DOHH2 (cell line): Measurements from ENCODE around the gene TSSK2.

Source experiments
- H3F3A ChIP-seq: fragments of 200-600 bp; sonication (generic), shearing (Covaris generic); 2 replicates; pipeline ENCODE4 v1.6.0; 2016; ENCODE audit warnings: antibody characterized with exemption, mild to moderate bottlenecking; ENCODE audit not compliant: control insufficient read depth, insufficient read depth
- H3K27ac ChIP-seq: fragments of 200-600 bp; sonication (generic); 2 replicates; pipeline ENCODE4 v1.5.1; 2014; ENCODE audit warnings: low read depth, mild to moderate bottlenecking, low read length, moderate library complexity
- H3K27me3 ChIP-seq: fragments of 200-600 bp; sonication (generic); 2 replicates; pipeline ENCODE4 v1.6.1; 2014; ENCODE audit warnings: mild to moderate bottlenecking, low read length, mixed read lengths; ENCODE audit not compliant: control insufficient read depth
- H3K36me3 ChIP-seq: fragments of 200-600 bp; sonication (generic); 2 replicates; pipeline ENCODE4 v1.6.1; 2014; ENCODE audit warnings: mild to moderate bottlenecking, low read length, moderate library complexity, mixed read lengths; ENCODE audit not compliant: control insufficient read depth
- H3K4me1 ChIP-seq: fragments of 200-600 bp; sonication (generic); 2 replicates; pipeline ENCODE4 v1.6.1; 2014; ENCODE audit warnings: mild to moderate bottlenecking, low read length, mixed read lengths; ENCODE audit not compliant: control insufficient read depth
- H3K4me2 ChIP-seq: fragments of 200-600 bp; sonication (generic); 2 replicates; pipeline ENCODE4 v1.6.0; 2014; ENCODE audit warnings: mild to moderate bottlenecking, low read length, moderate library complexity
- H3K4me3 ChIP-seq: fragments of 200-600 bp; sonication (generic); 2 replicates; pipeline ENCODE4 v1.5.1; 2014; ENCODE audit warnings: mild to moderate bottlenecking, low read length, mixed read lengths
- H3K79me2 ChIP-seq: fragments of 200-600 bp; sonication (generic); 2 replicates; pipeline ENCODE4 v1.6.1; 2014; ENCODE audit warnings: mild to moderate bottlenecking, low read length, mixed read lengths; ENCODE audit not compliant: control insufficient read depth
- H3K9me2 ChIP-seq: fragments of 200-600 bp; sonication (generic); replicated peaks from 2 replicates; pipeline ENCODE4 v1.6.1; 2014; ENCODE audit warnings: mild to moderate bottlenecking, low read length, mixed read lengths; ENCODE audit not compliant: control insufficient read depth
- H3K9me3 ChIP-seq: fragments of 200-600 bp; sonication (generic); 2 replicates; pipeline ENCODE4 v1.6.1; 2014; ENCODE audit warnings: antibody characterized with exemption, low read length, mixed read lengths; ENCODE audit not compliant: control insufficient read depth, insufficient read depth
- H4K20me1 ChIP-seq: fragments of 200-600 bp; sonication (generic); 2 replicates; pipeline ENCODE4 v1.6.0; 2014; ENCODE audit warnings: low read depth, mild to moderate bottlenecking, antibody characterized with exemption, low read length, moderate library complexity; ENCODE audit not compliant: control insufficient read depth, insufficient read depth
- CTCF ChIP-seq: fragments of 200-600 bp; sonication (generic); IDR thresholded peaks from one replicate; pipeline ENCODE4 v1.5.1; 2014; ENCODE audit warnings: antibody characterized with exemption, mild to moderate bottlenecking, low read depth, low read length; ENCODE audit not compliant: poor library complexity, severe bottlenecking
- EZH2phosphoT487 ChIP-seq: fragments of 200-600 bp; sonication (generic); IDR thresholded peaks from 2 replicates; pipeline ENCODE4 v1.6.1; 2017; ENCODE audit warnings: borderline replicate concordance, mild to moderate bottlenecking, antibody characterized with exemption, low read length, moderate library complexity, mixed read lengths

The TSSK2 gene

GRCh38 chr22:19105867-19106802 lies 25.0 kb upstream of the TSSK2 start:
- Histone ChIP-seq H3K9me2 (no peaks in the 10 kb centered on the region), H3K79me2 (peaks cover 91% of the 10 kb centered on the region), H3K27ac (no peak overlapping the region), H3K36me3 (no peaks in the 10 kb centered on the region), H4K20me1 (peaks cover 23% of the 10 kb centered on the region), H3K4me1 (peaks cover 15% of the 10 kb centered on the region), H3K9me3 (no peaks in the 10 kb centered on the region), H3K4me3 (no peak overlapping the region), H3F3A (no peaks in the 10 kb centered on the region), H3K27me3 (no peaks in the 10 kb centered on the region), H3K4me2 (no peak overlapping the region)
- TF ChIP-seq EZH2phosphoT487 (no peak), CTCF (peak; percentile 57)

- TF ChIP-seq EZH2phosphoT487 (no peak), CTCF (no peak)
- Histone ChIP-seq H3K4me1 (peaks cover 15% of the 10 kb centered on the region), H3K9me3 (no peaks in the 10 kb centered on the region), H3K27ac (no peak overlapping the region), H3K79me2 (peaks cover 87% of the 10 kb centered on the region), H3K36me3 (no peaks in the 10 kb centered on the region), H3K9me2 (no peaks in the 10 kb centered on the region), H3F3A (no peaks in the 10 kb centered on the region), H3K4me2 (no peak overlapping the region), H3K27me3 (no peaks in the 10 kb centered on the region), H4K20me1 (peaks cover 23% of the 10 kb centered on the region), H3K4me3 (no peak overlapping the region)
Measured at GRCh38 chr22:19106886-19107729, 24.0 kb upstream of the TSSK2 start.

GRCh38 chr22:19107730-19108074 lies 23.4 kb upstream of the TSSK2 start:
- Histone ChIP-seq H3K4me1 (peaks cover 15% of the 10 kb centered on the region), H3K79me2 (peaks cover 89% of the 10 kb centered on the region), H3K27ac (no peak overlapping the region), H3K4me3 (no peak overlapping the region), H3F3A (no peaks in the 10 kb centered on the region), H3K9me3 (no peaks in the 10 kb centered on the region), H3K36me3 (no peaks in the 10 kb centered on the region), H3K4me2 (no peak overlapping the region), H3K27me3 (no peaks in the 10 kb centered on the region), H3K9me2 (no peaks in the 10 kb centered on the region), H4K20me1 (peaks cover 23% of the 10 kb centered on the region)
- TF ChIP-seq EZH2phosphoT487 (no peak), CTCF (no peak)
